HCT116 (cell line): ENCODE results near the gene NAB1. TPM values are rescaled to one million over a fixed set of nuclear protein-coding genes. Genes with fewer than 3 reads are reported as not detected.

Experiments
- ATAC-seq: fragments of 200-7000 bp; cut with Tn5 transposase; 2 replicates; pipeline ENCODE4 v1.9.1; 2020; ENCODE audit warnings: mild to moderate bottlenecking, moderate library complexity
- BruUV-seq: library from RNA; stranded (reverse); fragments of 400-500 nt; replicated peaks from 2 replicates; lab custom pipeline; 2021; lab: Mats Ljungman, UMichigan
- CTCF ChIA-PET: fragments of 300-600 bp; sonication (Branson Sonifier 250); formaldehyde crosslinking; loops from one replicate; lab custom pipeline; 2021; ENCODE audit warnings: antibody characterized with exemption; lab: Charles Lee
- POLR2A ChIA-PET: fragments of 300-600, 350-600 bp; sonication (Branson Sonifier 250); formaldehyde crosslinking; loops from one replicate; lab custom pipeline; 2021; ENCODE audit warnings: antibody characterized with exemption; lab: Charles Lee
- RAD21 ChIA-PET, 2 experiments: fragments of 300-600 bp; sonication (Branson Sonifier 250); formaldehyde crosslinking; loops; one replicate each; lab custom pipeline; 2023; ENCODE audit warnings: low total read pairs in 2 of 2; ENCODE audit not compliant: uncharacterized antibody in 2 of 2, unreplicated experiment in 2 of 2, low non-redundant PET in 1 of 2; lab: Charles Lee
- DNase-seq: peaks from one replicate; pipeline ENCODE4 v3.0.0-alpha.2; 2010; ENCODE audit warnings: low read depth, low spot score
- H2AFZ ChIP-seq: fragments of 200-600 bp; shearing (Covaris generic), sonication (generic); 2 replicates; pipeline ENCODE4 v1.6.1; 2017; ENCODE audit warnings: low read depth, mixed run types, mixed read lengths, antibody characterized with exemption, low read length; ENCODE audit not compliant: poor library complexity, severe bottlenecking
- H3K27ac ChIP-seq: 2 replicates; pipeline ENCODE4 v1.5.1; 2012; ENCODE audit warnings: low read depth, low read length
- H3K27me3 ChIP-seq: fragments of 200-600 bp; sonication (generic); 2 replicates; pipeline ENCODE4 v1.6.1; 2016; ENCODE audit warnings: mixed run types, low read length, mixed read lengths; ENCODE audit not compliant: insufficient read depth
- H3K36me3 ChIP-seq, 2 experiments: fragments of 200-500 bp in 1 of 2; fragments of 200-600 bp in 1 of 2; sonication (Bioruptor generic) in 1 of 2; sonication (generic) in 1 of 2; 2 replicates each; pipeline versions ENCODE4 v1.5.1 to v1.6.1; 2014 to 2016; ENCODE audit warnings: low read length in 2 of 2, inconsistent platforms in 1 of 2, mixed read lengths in 1 of 2, mixed run types in 1 of 2; ENCODE audit not compliant: insufficient read depth in 2 of 2, control insufficient read depth in 1 of 2
- H3K4me1 ChIP-seq, 2 experiments: fragments of 200-600 bp in 1 of 2; sonication (generic) in 1 of 2; 2 replicates each; pipeline versions ENCODE4 v1.5.1 to v1.6.1; 2012 to 2017; ENCODE audit warnings: low read length in 2 of 2, inconsistent platforms in 1 of 2, mild to moderate bottlenecking in 1 of 2, mixed read lengths in 1 of 2, mixed run types in 1 of 2, moderate library complexity in 1 of 2; ENCODE audit not compliant: insufficient read depth in 2 of 2, control insufficient read depth in 1 of 2
- H3K4me2 ChIP-seq: fragments of 200-600 bp; sonication (generic); 2 replicates; pipeline ENCODE4 v1.6.1; 2017; ENCODE audit warnings: mixed run types, low read length, mixed read lengths
- H3K4me3 ChIP-seq, 2 experiments: fragments of 200-600 bp in 1 of 2; sonication (generic) in 1 of 2; replicated peaks in 1 of 2; 2 replicates each; pipeline ENCODE4 v1.5.1; 2011 to 2016; ENCODE audit warnings: low read length in 2 of 2, control low read depth in 1 of 2, low read depth in 1 of 2, mild to moderate bottlenecking in 1 of 2, mixed read lengths in 1 of 2, mixed run types in 1 of 2
- H3K79me2 ChIP-seq: fragments of 200-600 bp; sonication (generic); 2 replicates; pipeline ENCODE4 v1.6.1; 2017; ENCODE audit warnings: mild to moderate bottlenecking, mixed run types, low read length, moderate library complexity, mixed read lengths; ENCODE audit not compliant: insufficient read depth
- H3K9ac ChIP-seq: fragments of 200-600 bp; sonication (generic); 2 replicates; pipeline ENCODE4 v1.6.1; 2016; ENCODE audit warnings: low read length, mixed read lengths
- H3K9me2 ChIP-seq: fragments of 200-600 bp; sonication (generic), shearing (Covaris generic); 2 replicates; pipeline ENCODE4 v1.6.1; 2017; ENCODE audit warnings: mixed run types, mild to moderate bottlenecking, moderate library complexity; ENCODE audit not compliant: insufficient read depth
- H3K9me3 ChIP-seq, 2 experiments: fragments of 200-500 bp in 1 of 2; fragments of 200-600 bp in 1 of 2; sonication (Bioruptor generic) in 1 of 2; sonication (generic) in 1 of 2; 2 replicates each; pipeline ENCODE4 v1.6.1; 2014 to 2017; ENCODE audit warnings: low read length in 2 of 2, mixed read lengths in 2 of 2, inconsistent platforms in 1 of 2, low read depth in 1 of 2, mild to moderate bottlenecking in 1 of 2, mixed run types in 1 of 2, moderate library complexity in 1 of 2; ENCODE audit not compliant: control insufficient read depth in 1 of 2, insufficient read depth in 1 of 2
- H4K20me1 ChIP-seq: fragments of 200-600 bp; sonication (generic), shearing (Covaris generic); 2 replicates; pipeline ENCODE4 v1.6.1; 2017; ENCODE audit warnings: mixed run types, mild to moderate bottlenecking, moderate library complexity; ENCODE audit not compliant: insufficient read depth
- CBX3 ChIP-seq: IDR thresholded peaks from 2 replicates; pipeline ENCODE4 v1.6.1; 2012; ENCODE audit warnings: low read depth
- CEBPB ChIP-seq: IDR thresholded peaks from 2 replicates; pipeline ENCODE4 v1.6.1; 2012; ENCODE audit warnings: low read depth
- EGR1 ChIP-seq: IDR thresholded peaks from 2 replicates; pipeline ENCODE4 v1.6.1; 2012; ENCODE audit warnings: low read depth
- ELF1 ChIP-seq: IDR thresholded peaks from 2 replicates; pipeline ENCODE4 v1.6.1; 2012; ENCODE audit warnings: low read depth, borderline replicate concordance
- EZH2 ChIP-seq: fragments of 200-600 bp; sonication (generic); IDR thresholded peaks from 2 replicates; pipeline ENCODE4 v1.6.1; 2017; ENCODE audit warnings: antibody characterized with exemption, mixed run types
- FOSL1 ChIP-seq: IDR thresholded peaks from 2 replicates; pipeline ENCODE4 v1.6.1; 2012; ENCODE audit warnings: low read depth
- POLR2A ChIP-seq: IDR thresholded peaks from 2 replicates; pipeline ENCODE4 v1.7.0; 2011; ENCODE audit warnings: borderline replicate concordance; ENCODE audit not compliant: insufficient read depth, insufficient read length; ENCODE audit errors: extremely low read depth
- POLR2AphosphoS5 ChIP-seq: IDR thresholded peaks from 2 replicates; pipeline ENCODE4 v1.6.1; 2011; ENCODE audit warnings: mild to moderate bottlenecking, low read depth, low read length, moderate library complexity
- SIN3A ChIP-seq: IDR thresholded peaks from 2 replicates; pipeline ENCODE4 v1.6.1; 2012; ENCODE audit warnings: low read depth
- SP1 ChIP-seq: IDR thresholded peaks from 2 replicates; pipeline ENCODE4 v1.6.1; 2012; ENCODE audit warnings: low read depth
- SRF ChIP-seq: IDR thresholded peaks from 2 replicates; pipeline ENCODE4 v1.6.1; 2012; ENCODE audit warnings: low read depth
- TCF7L2 ChIP-seq: IDR thresholded peaks from 2 replicates; pipeline ENCODE4 v1.7.0; 2011; ENCODE audit warnings: borderline replicate concordance, inconsistent platforms; ENCODE audit not compliant: insufficient read depth, insufficient read length; ENCODE audit errors: extremely low read depth
- YY1 ChIP-seq: IDR thresholded peaks from 2 replicates; pipeline ENCODE4 v1.6.1; 2011; ENCODE audit warnings: low read length, low read depth, moderate library complexity, mild to moderate bottlenecking; ENCODE audit not compliant: insufficient replicate concordance; ENCODE audit errors: extremely low read depth
- ZFX ChIP-seq: fragments of 450-650 bp; IDR thresholded peaks from 2 replicates; pipeline ENCODE4 v1.6.1; 2017
- ZNF274 ChIP-seq: fragments of 200-500 bp; sonication (Bioruptor generic); IDR thresholded peaks from 2 replicates; pipeline ENCODE4 v1.6.1; 2014; ENCODE audit warnings: mild to moderate bottlenecking, low read depth, low read length, inconsistent platforms
- intact Hi-C: fragments of 100-400 bp; cut with micrococcal nuclease; formaldehyde crosslinking; loops from 2 replicates; pipeline ENCODE4 v1.10.0; 2022
- total RNA-seq: library from RNA; stranded (reverse); gene quantifications from one replicate; pipeline ENCODE4 v1.2.1, GENCODE V29; 2021; ENCODE audit not compliant: unreplicated experiment
- TF ChIP-seq, protein P1 (sequence below): IDR thresholded peaks from 2 replicates; pipeline ENCODE4 v1.6.1; 2011; ENCODE audit warnings: mild to moderate bottlenecking, low read length, moderate library complexity; ENCODE audit not compliant: insufficient replicate concordance; ENCODE audit errors: extremely low read depth
- TF ChIP-seq, protein P2 (sequence below): IDR thresholded peaks from 2 replicates; pipeline ENCODE4 v1.6.1; 2012; ENCODE audit warnings: low read depth

NAB1 gene
- total RNA-seq, 1 experiment from 2014 or later = 43.8 TPM

DNA sequence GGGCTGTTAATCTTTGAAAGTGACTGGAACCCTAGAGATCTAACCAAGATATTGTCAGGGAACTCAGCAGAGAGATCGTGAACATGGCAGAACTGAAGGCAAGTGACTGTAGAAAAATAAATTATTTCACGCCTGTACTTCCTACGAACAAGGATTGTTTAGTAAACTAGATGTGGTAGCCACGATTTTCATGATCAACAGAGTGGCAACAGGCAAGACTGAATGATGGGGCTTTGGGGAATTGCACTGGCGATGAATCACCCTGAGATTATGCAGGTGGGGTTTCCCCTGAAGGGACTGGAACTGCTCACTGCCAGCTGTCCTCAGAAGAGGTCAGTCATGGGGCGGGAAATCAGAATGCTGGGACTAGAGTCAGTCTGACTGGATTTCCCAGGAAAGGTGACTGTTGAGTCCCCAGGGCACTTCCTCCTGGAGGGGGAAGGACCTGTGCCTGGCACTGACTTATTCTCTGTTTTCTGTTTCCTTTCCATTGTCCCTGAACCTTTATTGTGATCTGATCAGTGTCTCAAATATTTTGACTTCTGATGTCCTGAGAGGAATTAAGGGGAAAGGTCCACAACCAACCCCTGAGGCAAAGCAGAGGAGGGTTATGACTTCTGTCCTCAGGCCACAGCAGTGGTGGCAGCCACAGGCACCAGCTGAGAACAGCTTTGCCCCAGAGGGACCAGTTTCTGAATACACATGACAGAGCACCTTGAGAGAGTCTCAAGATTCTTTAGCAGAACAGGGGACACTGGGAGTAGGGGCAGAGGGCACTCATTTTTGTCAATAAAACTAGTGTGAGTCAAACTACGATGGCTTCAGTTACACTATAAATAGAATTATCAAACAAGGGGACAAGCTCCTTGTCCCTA lies 70.0 kb downstream of the NAB1 start (continued):
- TF ChIP-seq, protein P1, sequence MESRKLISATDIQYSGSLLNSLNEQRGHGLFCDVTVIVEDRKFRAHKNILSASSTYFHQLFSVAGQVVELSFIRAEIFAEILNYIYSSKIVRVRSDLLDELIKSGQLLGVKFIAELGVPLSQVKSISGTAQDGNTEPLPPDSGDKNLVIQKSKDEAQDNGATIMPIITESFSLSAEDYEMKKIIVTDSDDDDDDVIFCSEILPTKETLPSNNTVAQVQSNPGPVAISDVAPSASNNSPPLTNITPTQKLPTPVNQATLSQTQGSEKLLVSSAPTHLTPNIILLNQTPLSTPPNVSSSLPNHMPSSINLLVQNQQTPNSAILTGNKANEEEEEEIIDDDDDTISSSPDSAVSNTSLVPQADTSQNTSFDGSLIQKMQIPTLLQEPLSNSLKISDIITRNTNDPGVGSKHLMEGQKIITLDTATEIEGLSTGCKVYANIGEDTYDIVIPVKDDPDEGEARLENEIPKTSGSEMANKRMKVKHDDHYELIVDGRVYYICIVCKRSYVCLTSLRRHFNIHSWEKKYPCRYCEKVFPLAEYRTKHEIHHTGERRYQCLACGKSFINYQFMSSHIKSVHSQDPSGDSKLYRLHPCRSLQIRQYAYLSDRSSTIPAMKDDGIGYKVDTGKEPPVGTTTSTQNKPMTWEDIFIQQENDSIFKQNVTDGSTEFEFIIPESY = no peak

DNA sequence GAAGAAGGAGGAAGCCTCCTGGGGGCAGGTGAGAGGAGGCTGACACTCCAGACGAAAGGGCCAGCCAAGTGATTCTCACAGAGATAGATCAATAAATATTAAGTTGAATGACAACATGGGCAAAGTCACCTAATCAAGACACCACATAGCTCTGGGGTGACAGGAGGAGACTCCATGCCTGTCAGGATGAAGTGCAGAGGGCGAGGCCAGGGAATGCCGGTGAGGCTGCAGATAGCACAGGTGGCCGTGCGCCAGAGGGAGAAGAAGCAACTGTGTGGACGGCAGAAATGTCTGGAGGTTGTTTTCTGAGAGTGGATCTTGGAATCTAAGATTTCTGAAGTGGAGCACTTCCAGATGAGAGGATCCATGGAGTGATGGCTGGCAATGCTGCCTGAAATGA lies 71.4 kb downstream of the NAB1 start:
- H4K20me1 ChIP-seq = no peaks in the 10 kb centered on the region
- no peaks in the 10 kb centered on the region for H3K36me3 ChIP-seq
- DNase-seq = no peak
- H3K4me3 ChIP-seq = no peak overlapping the region
- no peak overlapping the region for H3K4me2 ChIP-seq
- CTCF ChIA-PET = no interaction called here
- intact Hi-C loops = no loop called here
- ATAC-seq = no peak
- POLR2A ChIA-PET = no interaction called here
- no peaks in the 10 kb centered on the region for H3K79me2 ChIP-seq
- H2AFZ ChIP-seq = no peak overlapping the region
- H3K9me3 ChIP-seq = no peaks in the 10 kb centered on the region
- H3K27ac ChIP-seq = no peak overlapping the region
- H3K27me3 ChIP-seq = no peaks in the 10 kb centered on the region
- H3K4me1 ChIP-seq = peaks cover 12 to 58% of the 10 kb centered on the region in 2 experiments
- no TSS peak for BruUV-seq
- RAD21 ChIA-PET = no interaction called here
- no peaks in the 10 kb centered on the region for H3K9me2 ChIP-seq
- no peak overlapping the region for H3K9ac ChIP-seq
- TF ChIP-seq SIN3A = no peak
- no peak for TF ChIP-seq ZFX
- no peak for TF ChIP-seq ELF1
- no peak for TF ChIP-seq FOSL1
- TF ChIP-seq TCF7L2 = no peak
- TF ChIP-seq CEBPB = no peak
- TF ChIP-seq ZNF274 = no peak
- TF ChIP-seq, protein P2, sequence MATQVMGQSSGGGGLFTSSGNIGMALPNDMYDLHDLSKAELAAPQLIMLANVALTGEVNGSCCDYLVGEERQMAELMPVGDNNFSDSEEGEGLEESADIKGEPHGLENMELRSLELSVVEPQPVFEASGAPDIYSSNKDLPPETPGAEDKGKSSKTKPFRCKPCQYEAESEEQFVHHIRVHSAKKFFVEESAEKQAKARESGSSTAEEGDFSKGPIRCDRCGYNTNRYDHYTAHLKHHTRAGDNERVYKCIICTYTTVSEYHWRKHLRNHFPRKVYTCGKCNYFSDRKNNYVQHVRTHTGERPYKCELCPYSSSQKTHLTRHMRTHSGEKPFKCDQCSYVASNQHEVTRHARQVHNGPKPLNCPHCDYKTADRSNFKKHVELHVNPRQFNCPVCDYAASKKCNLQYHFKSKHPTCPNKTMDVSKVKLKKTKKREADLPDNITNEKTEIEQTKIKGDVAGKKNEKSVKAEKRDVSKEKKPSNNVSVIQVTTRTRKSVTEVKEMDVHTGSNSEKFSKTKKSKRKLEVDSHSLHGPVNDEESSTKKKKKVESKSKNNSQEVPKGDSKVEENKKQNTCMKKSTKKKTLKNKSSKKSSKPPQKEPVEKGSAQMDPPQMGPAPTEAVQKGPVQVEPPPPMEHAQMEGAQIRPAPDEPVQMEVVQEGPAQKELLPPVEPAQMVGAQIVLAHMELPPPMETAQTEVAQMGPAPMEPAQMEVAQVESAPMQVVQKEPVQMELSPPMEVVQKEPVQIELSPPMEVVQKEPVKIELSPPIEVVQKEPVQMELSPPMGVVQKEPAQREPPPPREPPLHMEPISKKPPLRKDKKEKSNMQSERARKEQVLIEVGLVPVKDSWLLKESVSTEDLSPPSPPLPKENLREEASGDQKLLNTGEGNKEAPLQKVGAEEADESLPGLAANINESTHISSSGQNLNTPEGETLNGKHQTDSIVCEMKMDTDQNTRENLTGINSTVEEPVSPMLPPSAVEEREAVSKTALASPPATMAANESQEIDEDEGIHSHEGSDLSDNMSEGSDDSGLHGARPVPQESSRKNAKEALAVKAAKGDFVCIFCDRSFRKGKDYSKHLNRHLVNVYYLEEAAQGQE = no peak
- no peak for TF ChIP-seq POLR2AphosphoS5
- TF ChIP-seq, protein P1 = no peak
- no peak for TF ChIP-seq POLR2A
- TF ChIP-seq YY1 = no peak
- no peak for TF ChIP-seq EZH2
- no peak for TF ChIP-seq SP1
- no peak for TF ChIP-seq EGR1
- TF ChIP-seq SRF = no peak
- no peak for TF ChIP-seq CBX3
